Measurements from ENCODE around the gene ELAC1.

The ELAC1 gene

GRCh38 chr18:51020536-51020935, 52.7 kb downstream of the ELAC1 start:
- DNase-seq (ENCODE audit: low read depth, low spot score): no peak

DNA sequence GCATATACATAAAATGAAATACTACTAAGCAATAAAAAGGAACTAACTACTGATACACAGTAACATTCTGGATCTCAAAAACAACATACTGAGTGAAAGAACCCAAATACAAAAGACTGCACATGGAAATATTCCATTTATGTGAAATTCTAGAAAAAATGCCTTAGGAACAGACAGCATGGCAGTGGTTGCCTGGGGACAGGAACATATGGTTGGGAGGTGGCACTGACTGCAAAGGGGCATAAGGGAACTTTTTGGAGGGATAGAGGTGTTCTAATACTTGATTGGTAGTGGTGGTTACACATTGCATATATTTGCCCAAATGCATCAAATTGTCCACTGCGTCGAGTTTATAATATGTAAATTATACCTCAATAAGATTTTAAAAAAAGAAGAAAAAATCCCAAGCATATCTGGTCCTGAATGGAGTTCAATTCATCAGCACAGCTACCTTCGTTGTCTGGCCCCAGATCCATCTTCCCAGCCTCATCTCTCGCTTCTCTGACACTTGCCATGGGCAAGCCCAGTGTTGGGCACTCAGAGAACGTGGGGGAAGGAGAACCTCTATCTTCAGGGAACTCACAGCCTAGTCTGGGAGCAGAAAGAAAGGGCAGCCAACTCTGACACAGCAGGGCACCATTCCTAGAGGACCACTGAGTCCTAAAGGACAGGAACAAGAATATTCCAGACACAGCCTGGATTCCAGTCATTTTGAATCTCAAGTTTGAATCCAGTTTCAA, 53.6 kb downstream of the ELAC1 start:
- no peak for DNase-seq (ENCODE audit: low read depth, low spot score)

GRCh38 chr18:51025512-51025911, 57.7 kb downstream of the ELAC1 start:
- no peak for DNase-seq (ENCODE audit: low read depth, low spot score)

DNA sequence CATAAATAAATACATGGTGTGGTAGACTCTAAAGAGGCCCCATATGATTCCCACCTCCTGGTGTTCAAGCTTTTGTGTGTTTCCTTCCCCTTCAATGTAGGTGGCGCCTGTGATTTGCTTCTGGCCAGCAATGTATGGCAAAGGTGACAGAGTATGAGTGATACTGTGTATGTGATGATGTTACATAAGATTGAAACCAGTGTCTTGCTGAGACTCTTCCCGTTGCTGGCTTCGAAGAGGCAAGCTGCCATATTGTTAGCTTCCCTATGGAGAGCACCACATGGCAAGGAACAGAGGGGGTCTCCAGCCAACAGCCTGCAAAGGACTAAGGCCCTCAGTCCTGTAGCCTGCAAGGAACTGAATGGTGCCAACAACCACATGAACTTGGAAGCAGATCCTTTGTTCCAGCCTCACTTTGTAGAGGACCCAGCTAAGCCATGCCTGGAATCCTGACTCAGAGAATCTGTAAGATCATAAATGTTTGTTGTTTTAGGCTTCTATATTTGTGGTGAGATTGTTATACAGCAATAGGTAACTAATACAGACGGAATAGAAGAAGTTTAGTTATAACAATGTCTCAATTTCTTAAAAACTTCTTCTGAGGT, 60.5 kb downstream of the ELAC1 start:
- DNase-seq (ENCODE audit: low read depth, low spot score): no peak

GRCh38 chr18:51029378-51029693, 61.5 kb downstream of the ELAC1 start:
- no peak for DNase-seq (ENCODE audit: low read depth, low spot score)

- DNase-seq (ENCODE audit: low read depth, low spot score): peak; percentile 75
These were observed 62.1 kb downstream of the ELAC1 start, which contains the start of gene SMAD4 for GRCh38 chr18:51029694-51030536. TSS of gene SMAD4 (plus strand) at chr18:51030213. CDS start at chr18:51047047, 16,834 bp downstream.

DNA sequence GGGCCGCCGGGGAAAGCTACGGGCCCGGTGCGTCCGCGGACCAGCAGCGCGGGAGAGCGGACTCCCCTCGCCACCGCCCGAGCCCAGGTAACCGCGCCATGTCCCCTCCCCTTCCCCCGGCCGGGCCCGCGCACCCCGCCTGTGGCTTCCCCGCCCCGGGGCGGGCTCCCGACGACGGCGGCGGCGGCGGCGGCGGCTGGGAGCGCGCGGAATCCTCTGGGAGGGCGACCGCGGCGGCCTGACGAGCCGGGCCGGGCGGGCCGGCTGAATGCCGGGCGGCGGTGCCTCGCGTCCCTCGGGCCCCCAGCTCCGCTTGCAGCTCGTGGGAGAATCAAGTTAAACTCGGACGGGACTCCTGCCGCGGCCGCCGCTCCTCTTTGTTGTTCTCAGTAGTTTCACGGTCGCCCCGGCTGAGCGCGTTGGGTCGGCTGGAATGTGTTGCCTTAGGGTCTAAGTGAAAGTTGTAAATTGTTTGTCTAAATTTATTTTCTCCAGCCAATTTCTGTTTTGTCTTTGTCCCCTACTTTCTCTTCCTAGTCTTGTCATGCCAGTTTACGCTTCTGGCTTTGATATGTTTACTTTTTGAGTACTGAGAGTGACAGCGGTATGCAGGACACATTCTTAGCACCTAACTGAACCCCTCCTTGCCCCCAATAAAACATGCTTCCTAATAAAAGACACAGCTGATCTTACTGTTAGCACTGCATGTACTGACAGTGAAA, 62.9 kb downstream of the ELAC1 start:
- DNase-seq (ENCODE audit: low read depth, low spot score): no peak

DNA sequence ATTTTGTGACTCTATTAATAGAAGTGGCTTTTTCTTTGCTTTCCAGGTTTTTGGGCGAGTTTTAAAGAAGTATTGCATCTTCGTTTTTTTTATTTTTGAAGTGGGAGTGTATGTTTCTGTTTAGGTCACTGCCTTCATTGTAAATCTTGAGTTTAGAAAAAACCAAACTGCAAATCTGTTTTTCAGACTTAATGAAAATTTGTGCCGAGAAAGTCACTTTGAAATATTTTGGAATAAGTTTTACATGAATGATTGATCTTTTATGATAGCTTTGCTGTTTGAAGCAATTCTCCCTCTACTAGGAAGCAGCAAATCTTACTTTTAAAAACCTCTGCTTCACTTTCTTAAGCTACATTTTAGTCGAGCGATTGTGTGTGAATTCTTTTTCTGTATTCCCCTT, 64.4 kb downstream of the ELAC1 start:
- no peak for DNase-seq (ENCODE audit: low read depth, low spot score)

DNA sequence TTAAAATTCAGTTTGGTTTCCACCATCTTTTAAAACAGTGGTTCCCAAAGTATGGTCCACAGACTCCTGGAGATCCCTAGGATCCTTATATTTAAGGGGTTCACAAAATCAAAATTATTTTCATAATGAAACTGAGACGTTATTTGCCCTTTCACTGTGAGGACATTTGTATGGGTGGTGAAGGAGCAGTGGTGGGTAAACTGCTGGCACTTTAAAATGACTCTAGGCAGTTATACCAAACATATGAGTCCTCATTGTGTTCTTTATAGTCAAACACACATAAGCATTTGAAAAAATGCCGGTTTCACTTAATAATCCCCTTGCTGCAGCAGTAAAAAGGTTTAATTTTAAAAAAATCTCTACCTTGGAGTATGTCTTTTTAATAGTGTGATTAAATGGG, 69.4 kb downstream of the ELAC1 start:
- no peak for DNase-seq (ENCODE audit: low read depth, low spot score)

Measured in iPS DF 19.7 (cell line).